Measurements from ENCODE around the gene RPL12. TPM values are rescaled to one million over a fixed set of nuclear protein-coding genes. Genes with fewer than 3 reads are reported as not detected.

RPL12 gene
- total and polyA plus RNA-seq, 9 of the 15 experiments (the other 6 are each of a cell fraction or from before 2014, with no cell fraction given): 1,614 to 4,558 (median 2,531) TPM

DNA sequence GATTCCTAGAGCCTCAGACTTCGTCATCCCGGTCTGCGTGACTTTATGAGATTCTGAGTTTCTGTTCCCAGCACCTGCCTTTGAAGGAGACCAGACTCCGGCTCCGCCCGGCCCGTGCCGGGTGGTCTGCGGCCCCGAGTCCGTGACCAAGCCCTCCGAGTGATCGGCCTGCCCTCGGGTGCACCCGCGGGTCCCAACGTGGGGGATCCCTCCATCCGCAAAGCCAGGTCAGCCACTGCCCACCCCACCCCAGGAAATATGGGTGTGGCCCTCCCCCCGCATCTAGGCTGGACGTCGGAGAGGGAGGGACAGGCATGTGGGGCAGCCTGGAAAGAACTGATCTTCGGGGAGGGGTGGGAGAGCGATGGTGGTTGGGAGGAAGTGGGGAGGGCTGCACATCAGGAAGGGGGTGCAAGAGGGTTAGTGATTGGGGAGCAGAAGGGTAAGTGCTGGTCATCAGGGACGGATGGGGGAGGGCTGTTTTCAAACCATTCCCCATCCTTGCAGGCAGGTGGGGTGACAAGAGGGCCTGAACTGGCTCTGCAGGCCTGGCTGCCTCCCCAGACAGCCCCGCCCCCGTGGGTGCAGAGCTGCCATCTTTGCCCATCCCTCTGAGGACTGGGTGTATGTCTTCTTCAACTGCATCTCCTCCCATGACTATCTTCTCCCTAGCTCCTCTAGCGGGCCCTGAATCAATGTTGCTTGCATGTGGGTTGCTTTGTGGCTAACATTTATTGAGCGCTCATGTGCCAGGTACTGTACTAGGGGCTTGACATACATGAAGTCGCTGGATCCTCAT, 851 bp upstream of the RPL12 start (continued):
- TF ChIP-seq ZNF76 (CRISPR knock-in tag; IDR thresholded peaks at IDR 0.05; ENCODE audit: borderline replicate concordance) (no peak), IRF2 (CRISPR knock-in tag; IDR thresholded peaks at IDR 0.05) (no peak), SRSF9 (IDR thresholded peaks at IDR 0.05; ENCODE audit: borderline replicate concordance, low read depth, low read length) (no peak), SMARCA5 (IDR thresholded peaks at IDR 0.05) (no peak), HNRNPH1 (optimal IDR thresholded peaks at IDR 0.05; ENCODE audit: low read depth, low read length) (no peak), SIN3A (IDR thresholded peaks at IDR 0.05; ENCODE audit: borderline replicate concordance in 2 of 2, control insufficient read depth in 1 of 2, low read depth in 2 of 2, low read length in 2 of 2) (peak; percentile 12 to 81; a peak in 1 of 4 replicates), NFE2L1 (tag; IDR thresholded peaks at IDR 0.05; ENCODE audit: borderline replicate concordance, low read depth) (no peak), ZNF24 (IDR thresholded peaks at IDR 0.05) (no peak), SNIP1 (IDR thresholded peaks at IDR 0.05; ENCODE audit: low read depth) (no peak), NR2C2 (CRISPR knock-in tag; IDR thresholded peaks at IDR 0.05) (no peak), NR2C2 (tag; IDR thresholded peaks at IDR 0.05) (no peak)
- TF ChIP-seq, protein P1, sequence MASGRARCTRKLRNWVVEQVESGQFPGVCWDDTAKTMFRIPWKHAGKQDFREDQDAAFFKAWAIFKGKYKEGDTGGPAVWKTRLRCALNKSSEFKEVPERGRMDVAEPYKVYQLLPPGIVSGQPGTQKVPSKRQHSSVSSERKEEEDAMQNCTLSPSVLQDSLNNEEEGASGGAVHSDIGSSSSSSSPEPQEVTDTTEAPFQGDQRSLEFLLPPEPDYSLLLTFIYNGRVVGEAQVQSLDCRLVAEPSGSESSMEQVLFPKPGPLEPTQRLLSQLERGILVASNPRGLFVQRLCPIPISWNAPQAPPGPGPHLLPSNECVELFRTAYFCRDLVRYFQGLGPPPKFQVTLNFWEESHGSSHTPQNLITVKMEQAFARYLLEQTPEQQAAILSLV (tag; IDR thresholded peaks at IDR 0.05): no peak
- TF ChIP-seq, protein P2, sequence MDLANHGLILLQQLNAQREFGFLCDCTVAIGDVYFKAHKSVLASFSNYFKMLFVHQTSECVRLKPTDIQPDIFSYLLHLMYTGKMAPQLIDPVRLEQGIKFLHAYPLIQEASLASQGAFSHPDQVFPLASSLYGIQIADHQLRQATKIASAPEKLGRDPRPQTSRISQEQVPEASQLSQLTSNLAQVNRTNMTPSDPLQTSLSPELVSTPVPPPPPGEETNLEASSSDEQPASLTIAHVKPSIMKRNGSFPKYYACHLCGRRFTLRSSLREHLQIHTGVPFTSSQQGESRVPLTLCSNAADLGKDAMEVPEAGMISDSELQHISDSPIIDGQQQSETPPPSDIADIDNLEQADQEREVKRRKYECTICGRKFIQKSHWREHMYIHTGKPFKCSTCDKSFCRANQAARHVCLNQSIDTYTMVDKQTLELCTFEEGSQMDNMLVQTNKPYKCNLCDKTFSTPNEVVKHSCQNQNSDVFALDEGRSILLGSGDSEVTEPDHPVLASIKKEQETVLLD (IDR thresholded peaks at IDR 0.05): 0 out of 2 replicates have a peak, but pooled peaks have one; percentile 14
- TF ChIP-seq, protein P3, sequence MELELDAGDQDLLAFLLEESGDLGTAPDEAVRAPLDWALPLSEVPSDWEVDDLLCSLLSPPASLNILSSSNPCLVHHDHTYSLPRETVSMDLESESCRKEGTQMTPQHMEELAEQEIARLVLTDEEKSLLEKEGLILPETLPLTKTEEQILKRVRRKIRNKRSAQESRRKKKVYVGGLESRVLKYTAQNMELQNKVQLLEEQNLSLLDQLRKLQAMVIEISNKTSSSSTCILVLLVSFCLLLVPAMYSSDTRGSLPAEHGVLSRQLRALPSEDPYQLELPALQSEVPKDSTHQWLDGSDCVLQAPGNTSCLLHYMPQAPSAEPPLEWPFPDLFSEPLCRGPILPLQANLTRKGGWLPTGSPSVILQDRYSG (tag; conservative IDR thresholded peaks at IDR 0.05; ENCODE audit: low read depth): no peak
- TF ChIP-seq, protein P4, sequence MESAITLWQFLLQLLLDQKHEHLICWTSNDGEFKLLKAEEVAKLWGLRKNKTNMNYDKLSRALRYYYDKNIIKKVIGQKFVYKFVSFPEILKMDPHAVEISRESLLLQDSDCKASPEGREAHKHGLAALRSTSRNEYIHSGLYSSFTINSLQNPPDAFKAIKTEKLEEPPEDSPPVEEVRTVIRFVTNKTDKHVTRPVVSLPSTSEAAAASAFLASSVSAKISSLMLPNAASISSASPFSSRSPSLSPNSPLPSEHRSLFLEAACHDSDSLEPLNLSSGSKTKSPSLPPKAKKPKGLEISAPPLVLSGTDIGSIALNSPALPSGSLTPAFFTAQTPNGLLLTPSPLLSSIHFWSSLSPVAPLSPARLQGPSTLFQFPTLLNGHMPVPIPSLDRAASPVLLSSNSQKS (CRISPR knock-in tag; IDR thresholded peaks at IDR 0.05): no peak
- TF ChIP-seq, protein P5, sequence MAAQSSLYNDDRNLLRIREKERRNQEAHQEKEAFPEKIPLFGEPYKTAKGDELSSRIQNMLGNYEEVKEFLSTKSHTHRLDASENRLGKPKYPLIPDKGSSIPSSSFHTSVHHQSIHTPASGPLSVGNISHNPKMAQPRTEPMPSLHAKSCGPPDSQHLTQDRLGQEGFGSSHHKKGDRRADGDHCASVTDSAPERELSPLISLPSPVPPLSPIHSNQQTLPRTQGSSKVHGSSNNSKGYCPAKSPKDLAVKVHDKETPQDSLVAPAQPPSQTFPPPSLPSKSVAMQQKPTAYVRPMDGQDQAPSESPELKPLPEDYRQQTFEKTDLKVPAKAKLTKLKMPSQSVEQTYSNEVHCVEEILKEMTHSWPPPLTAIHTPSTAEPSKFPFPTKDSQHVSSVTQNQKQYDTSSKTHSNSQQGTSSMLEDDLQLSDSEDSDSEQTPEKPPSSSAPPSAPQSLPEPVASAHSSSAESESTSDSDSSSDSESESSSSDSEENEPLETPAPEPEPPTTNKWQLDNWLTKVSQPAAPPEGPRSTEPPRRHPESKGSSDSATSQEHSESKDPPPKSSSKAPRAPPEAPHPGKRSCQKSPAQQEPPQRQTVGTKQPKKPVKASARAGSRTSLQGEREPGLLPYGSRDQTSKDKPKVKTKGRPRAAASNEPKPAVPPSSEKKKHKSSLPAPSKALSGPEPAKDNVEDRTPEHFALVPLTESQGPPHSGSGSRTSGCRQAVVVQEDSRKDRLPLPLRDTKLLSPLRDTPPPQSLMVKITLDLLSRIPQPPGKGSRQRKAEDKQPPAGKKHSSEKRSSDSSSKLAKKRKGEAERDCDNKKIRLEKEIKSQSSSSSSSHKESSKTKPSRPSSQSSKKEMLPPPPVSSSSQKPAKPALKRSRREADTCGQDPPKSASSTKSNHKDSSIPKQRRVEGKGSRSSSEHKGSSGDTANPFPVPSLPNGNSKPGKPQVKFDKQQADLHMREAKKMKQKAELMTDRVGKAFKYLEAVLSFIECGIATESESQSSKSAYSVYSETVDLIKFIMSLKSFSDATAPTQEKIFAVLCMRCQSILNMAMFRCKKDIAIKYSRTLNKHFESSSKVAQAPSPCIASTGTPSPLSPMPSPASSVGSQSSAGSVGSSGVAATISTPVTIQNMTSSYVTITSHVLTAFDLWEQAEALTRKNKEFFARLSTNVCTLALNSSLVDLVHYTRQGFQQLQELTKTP (IDR thresholded peaks at IDR 0.05; ENCODE audit: low read depth in 1 of 2, partially characterized antibody in 2 of 2): no peak

Measured in K562 (cell line).